Kidney (tissue), 14 donors: Measurements from ENCODE around the gene PRSS27. TPM values are rescaled to one million over a fixed set of nuclear protein-coding genes. Genes with fewer than 3 reads are reported as not detected.
"Not testable (repeated sequence)": the region's sequence is repeated elsewhere in the genome, so short reads cannot be mapped to it uniquely, and the experiment has no call there.

Source experiments
- DNase-seq, 5 donors: peaks; one replicate each; pipeline ENCODE4 v3.0.0-alpha.2; 2013 to 2020
- FAIRE-seq: peaks from 2 replicates; lab custom pipeline; 2012; peaks lifted over from hg19 to GRCh38; lab: Jason Lieb, UNC
- H3K27ac ChIP-seq, 2 donors: one replicate each; pipeline ENCODE4 v1.7.0; 2013; ENCODE audit warnings: low read depth in 2 of 2, low read length in 2 of 2, inconsistent platforms in 1 of 2
- H3K27me3 ChIP-seq: one replicate; pipeline ENCODE4 v1.7.1; 2013; ENCODE audit warnings: low read length, inconsistent platforms; ENCODE audit not compliant: control insufficient read depth, insufficient read depth
- H3K36me3 ChIP-seq, 3 donors: one replicate each; pipeline versions ENCODE4 v1.7.0 to v1.7.1; 2013; ENCODE audit warnings: low read length in 3 of 3, control low read depth in 1 of 3, inconsistent platforms in 1 of 3; ENCODE audit not compliant: insufficient read depth in 3 of 3, control insufficient read depth in 2 of 3
- H3K4me1 ChIP-seq, 3 donors: one replicate each; pipeline versions ENCODE4 v1.7.0 to v1.7.1; 2013; ENCODE audit warnings: low read length in 3 of 3, inconsistent platforms in 1 of 3, low read depth in 1 of 3; ENCODE audit not compliant: control insufficient read depth in 2 of 3, insufficient read depth in 2 of 3
- H3K4me3 ChIP-seq, 3 donors: one replicate each; pipeline versions ENCODE4 v1.7.0 to v1.8.1; 2013; ENCODE audit warnings: low read length in 3 of 3, control low read depth in 1 of 3, inconsistent platforms in 1 of 3
- H3K9ac ChIP-seq, 3 donors: one replicate each; pipeline versions ENCODE4 v1.7.0 to v1.7.1; 2013; ENCODE audit warnings: low read length in 3 of 3, control low read depth in 1 of 3, inconsistent platforms in 1 of 3
- H3K9me3 ChIP-seq, 3 donors: one replicate each; pipeline versions ENCODE4 v1.7.0 to v1.7.1; 2013; ENCODE audit warnings: low read length in 3 of 3, control low read depth in 1 of 3, inconsistent platforms in 1 of 3; ENCODE audit not compliant: control insufficient read depth in 2 of 3, insufficient read depth in 1 of 3
- CTCF ChIP-seq: IDR thresholded peaks from 3 replicates; pipeline ENCODE4 v1.5.1; 2012; ENCODE audit warnings: mild to moderate bottlenecking, moderate library complexity, borderline replicate concordance; ENCODE audit not compliant: insufficient read depth; ENCODE audit errors: extremely low read depth
- intact Hi-C: fragments of 100-400 bp; cut with DNase I; formaldehyde crosslinking; loops from one replicate; pipeline ENCODE4 v1.11.1; 2022
- polyA plus RNA-seq: library from polyadenylated mRNA; stranded (reverse); fragments of 350-450 nt; fragmentation: Illumina TruSeq; extraction: RNeasy Lipid Tissue Mini Kit (QIAGEN cat#74804); gene quantifications from one replicate; pipeline ENCODE4 v1.2.3, GENCODE V29; 2014; ENCODE audit warnings: low read depth, low replicate concordance; ENCODE audit not compliant: insufficient read depth
- total RNA-seq: library from RNA; stranded (reverse); fragmentation: NEBNext Ultra II Directional; extraction: Animal tissue kit (Norgen Biotek cat#: 25700); gene quantifications from one replicate; pipeline ENCODE4 v1.2.1, GENCODE V29; 2021
- donor health status: control.
- donor health status: control.
- donor health status: control.
- donor health status: control.
- donor health status: control.
- donor health status: DM: yes; HTN: yes; CAD: no.
- donor health status: Normal renal cell carcinoma (clear cell type).

Gene PRSS27
- total and polyA plus RNA-seq, 2 donors from 2014 or later, result 0.41 to 2.1 TPM

GRCh38 chr16:2678206-2678965 lies 41.6 kb downstream of the PRSS27 start:
- H3K36me3 ChIP-seq, H3K27me3 ChIP-seq, H3K4me3 ChIP-seq, intact Hi-C loops, H3K4me1 ChIP-seq, DNase-seq, H3K27ac ChIP-seq, H3K9me3 ChIP-seq, FAIRE-seq, H3K9ac ChIP-seq: not testable (repeated sequence)

- DNase-seq, H3K27me3 ChIP-seq, H3K4me3 ChIP-seq, H3K4me1 ChIP-seq, H3K9ac ChIP-seq, H3K27ac ChIP-seq, intact Hi-C loops, H3K9me3 ChIP-seq, FAIRE-seq, H3K36me3 ChIP-seq: not testable (repeated sequence)
Observed at GRCh38 chr16:2676937-2677336, 43.1 kb downstream of the PRSS27 start.

GRCh38 chr16:2675714-2676113 lies 44.3 kb downstream of the PRSS27 start:
- no peaks in the 10 kb centered on the region for H3K36me3 ChIP-seq
- intact Hi-C loops, result no loop called here
- no peaks in the 10 kb centered on the region for H3K27me3 ChIP-seq
- H3K27ac ChIP-seq, result no peak overlapping the region
- no peak overlapping the region for H3K4me3 ChIP-seq
- no peak for TF ChIP-seq CTCF
- DNase-seq, result no peak
- H3K4me1 ChIP-seq, result peaks cover 0 to 6% (median 0%) of the 10 kb centered on the region in 3 donors
- H3K9ac ChIP-seq, result no peak overlapping the region
- H3K9me3 ChIP-seq, result no peaks in the 10 kb centered on the region
- FAIRE-seq, result no peak

GRCh38 chr16:2675021-2675420 lies 45.0 kb downstream of the PRSS27 start:
- no peak for TF ChIP-seq CTCF
- no peak for DNase-seq
- no peak overlapping the region for H3K27ac ChIP-seq
- H3K27me3 ChIP-seq, result no peaks in the 10 kb centered on the region
- peaks cover 0 to 6% (median 0%) of the 10 kb centered on the region in 3 donors for H3K4me1 ChIP-seq
- no peak overlapping the region for H3K4me3 ChIP-seq
- FAIRE-seq, result no peak
- H3K9ac ChIP-seq, result no peak overlapping the region
- intact Hi-C loops, result no loop called here
- no peaks in the 10 kb centered on the region for H3K9me3 ChIP-seq
- H3K36me3 ChIP-seq, result no peaks in the 10 kb centered on the region
